ENCODE results near the gene SSBP3.
"Not testable (repeated sequence)": the region's sequence is repeated elsewhere in the genome, so short reads cannot be mapped to it uniquely, and the experiment has no call there.

The SSBP3 gene

DNA sequence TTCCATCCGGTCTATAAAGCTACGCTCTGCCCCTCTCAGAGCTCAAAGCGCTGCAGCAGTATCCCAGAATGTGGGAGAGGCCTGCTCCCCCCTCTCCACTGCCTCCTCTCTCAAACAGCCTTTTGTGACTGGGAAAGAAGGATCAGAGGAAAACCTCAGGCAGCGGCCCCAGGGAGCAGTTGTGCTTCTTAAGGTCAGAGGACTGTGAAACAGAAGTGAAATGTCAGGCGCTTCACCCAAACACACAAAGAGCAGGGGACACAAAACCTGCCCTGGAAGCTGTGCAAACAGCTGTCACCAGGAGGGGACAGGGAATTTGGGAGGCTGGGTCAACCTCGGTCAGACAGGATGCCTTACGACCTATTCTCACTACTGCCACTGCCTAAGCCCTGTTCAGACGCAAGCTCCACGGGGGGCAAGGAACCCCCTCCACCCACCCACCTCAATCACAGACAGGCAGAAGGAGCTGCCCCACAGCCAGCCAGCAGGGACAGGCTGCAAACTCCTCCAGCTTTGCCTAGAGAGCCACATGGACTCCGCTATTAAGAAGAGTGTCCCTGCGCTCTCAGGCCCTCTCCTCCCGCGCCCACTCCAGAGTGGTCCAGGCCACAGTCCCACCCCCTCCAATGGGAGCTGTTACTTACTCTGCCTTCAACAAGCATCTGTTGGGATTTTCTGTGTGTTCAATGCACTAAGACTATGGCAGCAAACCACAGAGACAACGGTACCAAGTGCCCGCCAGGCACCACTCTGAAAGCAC lies 14.6 kb downstream of the SSBP3 start:
- DNase-seq = no peak

DNA sequence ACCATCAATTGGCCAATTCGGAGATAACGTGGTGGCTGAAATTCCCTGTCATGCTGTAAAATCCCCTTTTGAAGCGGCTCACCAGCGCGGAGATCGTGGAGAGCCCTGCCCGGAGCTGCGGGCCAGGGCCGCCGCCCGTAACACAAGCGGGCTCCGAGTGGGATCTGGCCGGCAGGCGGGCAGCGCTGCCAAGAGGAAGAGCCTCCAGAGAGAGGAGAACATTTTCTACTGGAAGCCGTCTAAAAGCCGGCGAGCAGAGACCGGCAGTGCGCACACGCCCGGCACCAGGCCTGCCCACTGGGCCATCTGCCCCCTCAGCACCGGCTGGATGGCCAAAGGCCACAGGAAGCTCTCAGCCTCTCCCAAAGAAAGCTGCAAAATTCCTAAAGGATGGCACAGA lies 15.5 kb downstream of the SSBP3 start:
- DNase-seq = no peak

- DNase-seq = not testable (repeated sequence)
Observed at GRCh38 chr1:54389608-54390007, 16.6 kb downstream of the SSBP3 start.

GRCh38 chr1:54387419-54387818 lies 18.8 kb downstream of the SSBP3 start:
- no peak for DNase-seq

- no peak for DNase-seq
Observed at GRCh38 chr1:54385727-54386022, 20.5 kb downstream of the SSBP3 start.

DNA sequence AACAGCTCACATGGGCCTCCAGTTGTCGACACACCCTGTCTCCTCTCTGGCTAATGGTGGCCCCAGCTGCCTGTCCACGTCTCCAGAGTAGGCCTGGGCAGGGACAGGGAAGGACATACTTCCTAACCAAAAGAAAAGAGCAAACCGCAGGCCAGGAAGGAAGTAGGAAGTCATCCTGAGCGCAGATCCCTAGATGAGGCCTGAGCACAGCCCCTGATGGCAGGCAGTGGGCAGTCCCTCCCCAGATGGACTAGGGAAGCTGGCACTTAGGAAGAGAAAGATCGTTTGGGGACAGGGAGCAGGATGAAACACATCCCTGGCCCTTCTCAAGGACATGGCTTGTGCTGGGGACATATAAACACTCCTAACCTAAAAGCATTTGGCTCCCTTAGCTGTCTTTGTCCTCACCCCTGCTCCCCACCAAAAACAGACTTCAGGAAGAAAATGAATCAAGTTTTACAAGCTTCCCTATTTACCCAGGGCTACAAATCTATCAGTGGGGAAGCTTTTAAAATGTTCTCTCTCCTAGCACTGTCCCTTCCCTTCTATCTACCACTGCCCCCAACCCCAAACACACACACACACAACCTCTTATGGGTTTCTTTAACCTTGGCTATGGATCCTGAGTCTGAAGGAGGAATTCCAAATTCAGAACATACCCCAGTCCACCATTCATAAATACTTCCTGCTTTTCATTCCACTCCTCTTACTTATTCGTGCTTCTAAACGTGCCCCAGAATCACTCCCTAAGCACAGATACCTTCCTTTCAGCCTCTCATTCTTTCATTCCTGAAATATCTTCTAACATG lies 21.1 kb downstream of the SSBP3 start:
- DNase-seq = peak; percentile 6 to 25

DNA sequence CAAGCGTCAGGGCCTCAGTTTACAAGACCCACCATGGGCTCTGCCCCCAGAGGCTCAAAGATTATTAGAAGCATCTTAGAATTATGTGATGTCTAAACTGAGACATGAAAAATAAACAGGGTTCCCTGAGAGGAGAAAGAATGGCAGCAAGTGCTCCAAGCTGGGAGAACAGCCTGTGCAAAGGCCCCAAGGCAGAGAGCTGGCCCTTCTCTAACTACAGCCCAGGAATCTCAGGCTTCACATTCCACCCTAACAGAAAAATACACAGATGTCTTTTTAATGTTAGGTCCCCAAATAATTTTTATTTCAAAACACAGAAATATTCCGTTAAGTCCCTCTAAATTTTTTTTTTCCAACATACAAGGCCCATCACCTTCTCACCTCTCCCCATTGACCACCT lies 21.7 kb downstream of the SSBP3 start:
- DNase-seq = no peak

DNA sequence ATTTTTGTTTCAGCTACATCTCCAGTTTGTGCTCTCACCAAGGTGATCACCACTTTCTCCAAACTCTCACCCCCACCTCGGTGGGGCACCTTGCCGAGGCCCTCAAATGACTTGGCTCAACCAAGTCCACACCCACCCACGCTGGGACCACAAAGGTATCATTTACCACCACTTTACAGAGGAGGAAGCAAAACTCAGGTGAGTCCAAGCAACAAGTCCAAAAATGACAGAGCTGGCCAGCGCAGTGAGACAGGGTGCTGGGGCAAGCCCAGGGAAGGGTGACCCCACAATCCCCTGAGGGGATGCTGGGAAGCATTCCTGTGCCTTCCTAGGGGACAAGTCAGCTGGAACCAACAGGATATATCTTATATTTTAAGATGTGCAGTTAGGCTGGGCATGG lies 24.7 kb downstream of the SSBP3 start:
- DNase-seq = no peak

DNA sequence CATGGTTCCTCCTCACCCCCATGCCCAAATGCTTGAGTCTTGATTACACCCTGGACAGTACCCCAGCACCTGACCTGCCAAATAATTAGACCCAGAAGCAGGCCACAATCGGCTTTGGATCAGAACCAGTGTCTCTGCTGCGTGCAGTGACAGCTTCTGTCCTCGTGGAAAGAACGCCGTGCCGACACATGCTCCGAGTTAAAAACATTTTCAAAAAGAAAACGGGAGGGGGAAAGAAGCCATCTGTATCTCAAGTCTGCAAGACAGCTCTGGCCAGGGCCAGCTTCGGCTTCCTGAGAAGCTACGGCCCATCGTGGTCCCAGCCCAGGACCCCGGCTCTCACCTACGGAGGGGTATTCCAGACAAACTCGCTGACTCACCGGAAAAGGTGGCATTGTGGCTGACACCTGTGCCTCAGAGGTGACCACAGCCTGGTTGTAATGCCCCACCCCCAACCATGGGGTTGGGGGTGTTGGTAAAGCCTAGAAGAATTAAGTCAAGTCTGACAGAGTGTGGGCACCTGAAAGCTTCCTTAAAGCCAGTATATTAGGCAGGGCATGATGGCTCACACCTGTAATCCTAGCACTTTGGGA lies 25.8 kb downstream of the SSBP3 start:
- DNase-seq = no peak

GRCh38 chr1:54379555-54380289 lies 26.5 kb downstream of the SSBP3 start:
- no peak for DNase-seq

GRCh38 chr1:54378874-54379554 lies 27.2 kb downstream of the SSBP3 start:
- no peak for DNase-seq

GRCh38 chr1:54378157-54378873 lies 27.9 kb downstream of the SSBP3 start:
- DNase-seq = no peak

- DNase-seq = no peak
Observed at GRCh38 chr1:54377040-54377691, 29.0 kb downstream of the SSBP3 start.

DNA sequence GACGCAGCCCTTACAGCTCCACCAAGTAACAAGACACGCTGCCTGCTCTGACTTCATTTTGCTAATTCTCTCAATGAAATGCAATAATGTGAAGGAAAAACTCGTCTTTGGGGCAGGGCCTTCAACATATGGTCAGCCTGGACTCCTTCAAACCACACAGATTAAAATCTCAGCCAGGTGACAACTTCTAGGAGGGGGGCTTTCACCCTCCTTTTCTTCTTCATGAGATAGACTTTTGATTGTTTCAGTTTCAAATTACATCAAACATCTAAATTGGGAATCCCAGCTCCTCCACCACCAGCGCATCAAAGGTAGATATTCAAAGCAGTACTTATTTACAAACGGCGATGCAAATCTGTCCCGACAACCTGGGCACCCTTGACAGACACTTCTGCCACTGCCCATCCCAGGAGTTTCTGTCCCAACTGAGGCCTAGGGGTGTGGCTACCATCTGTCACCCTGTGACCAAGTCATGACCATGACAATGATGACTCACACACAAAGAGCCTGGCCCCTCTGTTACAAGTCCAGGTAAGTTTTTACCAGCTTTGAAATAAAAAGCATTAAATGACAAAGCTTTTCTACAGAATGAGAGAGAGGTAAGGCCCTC lies 29.7 kb downstream of the SSBP3 start:
- DNase-seq = no peak

- no peak for DNase-seq
Observed at GRCh38 chr1:54375712-54376429, 30.3 kb downstream of the SSBP3 start.

DNA sequence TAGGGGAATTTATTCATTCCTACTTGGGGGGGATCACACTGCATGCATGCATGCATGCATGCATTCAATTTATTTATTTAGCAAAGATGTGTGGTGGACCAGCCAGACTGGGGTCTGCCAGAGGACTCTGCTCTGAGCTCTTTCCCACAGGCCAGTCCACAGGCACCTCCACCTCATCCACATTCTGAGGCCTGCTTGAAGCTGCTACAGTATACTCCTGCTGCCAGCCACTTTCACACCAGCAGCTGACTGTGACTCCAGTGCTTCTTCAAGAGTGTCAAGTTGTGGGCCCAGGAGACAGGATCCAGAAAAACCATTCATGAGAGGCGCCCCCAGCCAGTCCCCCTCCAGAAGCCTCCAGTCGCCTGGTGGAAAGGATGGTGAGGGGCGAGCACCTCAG lies 30.9 kb downstream of the SSBP3 start:
- DNase-seq = no peak

GRCh38 chr1:54374766-54375165 lies 31.4 kb downstream of the SSBP3 start:
- DNase-seq = no peak

- peak; percentile 45 to 68 for DNase-seq
Observed at GRCh38 chr1:54372978-54373377, 33.2 kb downstream of the SSBP3 start.

DNA sequence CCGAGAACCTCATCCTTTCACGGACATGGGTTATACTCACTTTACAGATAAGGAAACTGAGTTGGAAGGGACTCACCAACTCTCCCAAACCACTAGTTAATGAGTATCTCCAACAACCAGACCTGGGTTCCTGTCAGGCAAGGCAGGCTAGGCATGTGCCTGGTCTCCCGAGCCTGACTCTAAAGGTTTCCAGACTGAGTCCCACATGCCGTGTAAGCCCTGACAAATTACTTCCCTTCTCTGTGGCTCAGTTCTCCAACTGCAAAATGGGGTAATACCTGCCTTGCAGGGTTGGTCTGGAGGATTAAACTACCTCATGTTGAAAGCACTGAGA lies 34.3 kb downstream of the SSBP3 start:
- DNase-seq = peak; percentile 23 to 59
